Bronchial epithelial cell (primary cell): ENCODE measurements around the gene AK8. TPM values are rescaled to one million over a fixed set of nuclear protein-coding genes. Genes with fewer than 3 reads are reported as not detected.

Source experiments
- DNase-seq: peaks from one replicate; pipeline ENCODE4 v3.0.0-alpha.2; 2010; ENCODE audit warnings: low read depth
- FAIRE-seq: peaks from 2 replicates; lab custom pipeline; 2011; peaks lifted over from hg19 to GRCh38; lab: Jason Lieb, UNC
- H3K27me3 ChIP-seq: 2 replicates; pipeline ENCODE4 v1.5.1; 2011; ENCODE audit warnings: low read length; ENCODE audit not compliant: control insufficient read depth, insufficient read depth
- H3K36me3 ChIP-seq: 2 replicates; pipeline ENCODE4 v1.5.1; 2011; ENCODE audit warnings: low read length; ENCODE audit not compliant: control insufficient read depth, insufficient read depth
- H3K4me3 ChIP-seq: 2 replicates; pipeline ENCODE4 v1.5.1; 2011; ENCODE audit warnings: mild to moderate bottlenecking, low read depth, low read length, control low read depth
- total RNA-seq: library from RNA; depleted of rRNA; stranded (reverse); fragments of >200 nt; gene quantifications from 2 replicates; pipeline ENCODE4 v1.2.1, GENCODE V29; 2014
- TF ChIP-seq, protein P1 (sequence below): IDR thresholded peaks from 2 replicates; pipeline ENCODE4 v1.5.1; 2011; ENCODE audit warnings: mild to moderate bottlenecking, moderate library complexity, low read length, control low read depth, inconsistent platforms; ENCODE audit not compliant: insufficient read depth, severe bottlenecking

Gene AK8
- total RNA-seq, 1 donor from 2014 or later: not detected

GRCh38 chr9:132880324-132880661, 2.2 kb upstream of the AK8 start:
- Histone ChIP-seq H3K4me3 (no peak overlapping the region), H3K27me3 (no peaks in the 10 kb centered on the region), H3K36me3 (no peaks in the 10 kb centered on the region)
- TF ChIP-seq, protein P1, sequence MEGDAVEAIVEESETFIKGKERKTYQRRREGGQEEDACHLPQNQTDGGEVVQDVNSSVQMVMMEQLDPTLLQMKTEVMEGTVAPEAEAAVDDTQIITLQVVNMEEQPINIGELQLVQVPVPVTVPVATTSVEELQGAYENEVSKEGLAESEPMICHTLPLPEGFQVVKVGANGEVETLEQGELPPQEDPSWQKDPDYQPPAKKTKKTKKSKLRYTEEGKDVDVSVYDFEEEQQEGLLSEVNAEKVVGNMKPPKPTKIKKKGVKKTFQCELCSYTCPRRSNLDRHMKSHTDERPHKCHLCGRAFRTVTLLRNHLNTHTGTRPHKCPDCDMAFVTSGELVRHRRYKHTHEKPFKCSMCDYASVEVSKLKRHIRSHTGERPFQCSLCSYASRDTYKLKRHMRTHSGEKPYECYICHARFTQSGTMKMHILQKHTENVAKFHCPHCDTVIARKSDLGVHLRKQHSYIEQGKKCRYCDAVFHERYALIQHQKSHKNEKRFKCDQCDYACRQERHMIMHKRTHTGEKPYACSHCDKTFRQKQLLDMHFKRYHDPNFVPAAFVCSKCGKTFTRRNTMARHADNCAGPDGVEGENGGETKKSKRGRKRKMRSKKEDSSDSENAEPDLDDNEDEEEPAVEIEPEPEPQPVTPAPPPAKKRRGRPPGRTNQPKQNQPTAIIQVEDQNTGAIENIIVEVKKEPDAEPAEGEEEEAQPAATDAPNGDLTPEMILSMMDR: no peak
- DNase-seq (no peak), FAIRE-seq (no peak)

DNA sequence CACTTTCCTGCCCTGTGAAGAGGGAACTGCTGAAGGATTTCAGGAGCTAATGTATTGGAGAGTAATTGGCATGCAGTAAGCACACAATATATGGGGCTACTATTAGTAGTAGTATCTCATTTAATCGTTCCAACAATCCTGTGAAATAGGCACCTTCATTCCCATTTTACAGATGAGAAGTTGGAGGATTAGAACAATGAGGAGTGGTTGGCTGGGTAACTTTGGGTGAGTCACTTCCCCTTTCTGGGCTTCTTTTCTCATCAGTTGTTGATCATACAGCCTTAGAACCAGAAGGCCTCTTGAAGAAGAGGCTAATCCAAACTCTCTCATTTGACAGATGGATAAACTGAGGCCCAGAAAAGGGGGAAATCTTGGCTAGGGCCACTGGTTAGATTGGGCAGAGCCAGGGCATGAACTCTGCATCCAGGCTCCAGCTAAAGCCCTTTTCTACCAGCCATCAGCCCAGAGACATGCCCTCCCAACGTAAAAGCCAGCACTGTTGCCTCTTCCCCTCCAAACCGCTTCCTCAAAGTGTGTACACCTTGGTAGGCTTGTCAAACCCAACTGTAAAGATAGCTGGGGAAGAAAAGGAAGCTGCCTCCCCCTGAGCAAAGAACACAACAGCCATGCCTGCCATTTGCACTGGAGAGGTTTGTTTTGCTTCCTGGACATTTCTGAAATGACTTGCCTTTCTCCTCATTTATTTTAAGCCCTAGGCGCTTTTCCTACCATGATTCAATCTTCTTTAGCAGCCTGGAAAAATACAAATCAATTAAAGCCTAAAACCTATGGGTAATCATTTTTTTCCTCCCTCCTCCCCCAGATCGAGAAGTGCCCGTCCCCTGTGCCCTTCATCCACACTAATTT, 1.6 kb upstream of the AK8 start:
- H3K4me3 ChIP-seq: no peak overlapping the region
- H3K36me3 ChIP-seq: no peaks in the 10 kb centered on the region
- DNase-seq (no peak), FAIRE-seq (no peak)
- no peaks in the 10 kb centered on the region for H3K27me3 ChIP-seq
- TF ChIP-seq, protein P1: no peak

DNA sequence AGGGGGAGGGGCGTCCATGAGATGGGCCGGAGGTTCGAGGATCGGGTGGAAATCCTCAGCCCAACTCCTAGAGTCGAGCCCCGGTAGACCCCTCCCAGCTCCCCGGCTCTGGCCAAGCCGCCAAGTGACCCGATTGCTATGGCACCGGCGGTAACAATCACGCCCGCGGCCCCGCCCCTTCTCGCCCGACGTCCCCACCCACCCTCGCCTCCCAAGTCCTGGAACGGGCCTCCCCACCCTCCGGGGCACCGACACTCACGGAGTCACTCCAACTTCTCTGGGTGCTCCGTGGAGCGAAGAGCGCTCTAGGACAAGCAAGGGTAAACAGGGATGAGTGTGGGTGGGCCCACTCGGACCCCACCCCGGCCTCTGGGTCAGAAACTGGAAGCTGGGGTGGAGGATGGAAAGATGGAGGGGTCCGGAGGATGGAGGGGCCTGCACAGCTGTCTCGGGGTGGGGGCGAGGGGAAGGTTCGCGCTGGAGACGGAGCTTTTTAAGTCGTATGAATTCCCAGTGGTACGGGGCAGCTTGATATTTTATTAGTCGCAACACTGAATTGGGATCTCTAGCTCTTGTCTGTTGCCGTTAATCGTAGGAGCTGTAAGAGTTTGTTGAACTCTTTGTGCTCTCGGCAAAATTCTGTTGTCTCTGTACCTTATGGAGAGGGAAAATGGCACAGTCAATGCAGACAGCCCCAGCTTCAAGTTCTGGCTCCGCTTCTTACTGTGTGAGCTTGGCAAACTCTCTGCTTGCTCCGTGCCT, 792 bp upstream of the AK8 start, which contains the start of gene SPACA9:
Gene SPACA9 (plus strand): TSS at position 204 of the 762 bp plus-strand sequence. CDS start 5,050 bp downstream, outside the sequence.
- H3K27me3 ChIP-seq: no peaks in the 10 kb centered on the region
- H3K36me3 ChIP-seq: no peaks in the 10 kb centered on the region
- peak within 1 kb of the TSS; percentile 93 for H3K4me3 ChIP-seq
- TF ChIP-seq, protein P1: no peak
- DNase-seq: no peak
- no peak for FAIRE-seq

- DNase-seq (no peak), FAIRE-seq (no peak)
- Histone ChIP-seq H3K27me3 (no peaks in the 10 kb centered on the region), H3K36me3 (no peaks in the 10 kb centered on the region), H3K4me3 (peak overlapping the region; percentile 93)
- TF ChIP-seq, protein P1: no peak
Observed at GRCh38 chr9:132877458-132877823, 643 bp downstream of the AK8 start.

DNA sequence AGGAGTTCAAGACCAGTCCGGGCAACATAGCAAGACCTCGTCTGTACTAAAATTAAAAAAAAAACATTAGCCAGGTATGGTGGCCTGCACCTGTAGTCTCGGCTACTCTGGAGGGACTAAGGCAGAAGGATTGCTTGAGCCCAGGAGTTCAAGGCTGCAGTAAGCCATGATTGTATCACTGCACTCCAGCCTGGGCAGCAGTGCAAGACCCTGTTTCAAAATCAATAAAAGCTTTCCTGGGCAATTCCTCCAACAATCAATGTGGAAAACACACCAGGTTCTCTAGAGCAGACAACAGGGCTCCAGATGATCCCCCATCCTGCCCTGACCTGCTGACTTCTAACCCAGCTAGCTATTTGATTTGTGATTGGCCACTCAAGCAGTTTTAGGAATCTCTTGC, 1.2 kb downstream of the AK8 start:
- FAIRE-seq (no peak), DNase-seq (no peak)
- no peaks in the 10 kb centered on the region for H3K27me3 ChIP-seq
- no peaks in the 10 kb centered on the region for H3K36me3 ChIP-seq
- TF ChIP-seq, protein P1: no peak
- no peak overlapping the region for H3K4me3 ChIP-seq
